Omental fat pad (tissue), 4 donors: ENCODE data around the gene BTBD17. TPM values are rescaled to one million over a fixed set of nuclear protein-coding genes. Genes with fewer than 3 reads are reported as not detected.

Experiments used
- ATAC-seq: fragments of 150-250 bp; one replicate; pipeline ENCODE4 v1.9.1; 2016; ENCODE audit warnings: mild to moderate bottlenecking, moderate library complexity; ENCODE audit not compliant: low FRiP score
- DNase-seq: peaks from one replicate; pipeline ENCODE4 v3.0.0-alpha.2; 2019; ENCODE audit warnings: low spot score
- CTCF ChIP-seq, 3 donors: fragments of 450-650 bp; IDR thresholded peaks; one replicate each; pipeline ENCODE4 v1.5.1; 2016 to 2017; ENCODE audit warnings: antibody characterized with exemption in 3 of 3, mild to moderate bottlenecking in 3 of 3, moderate library complexity in 2 of 3
- total RNA-seq, 4 donors: library from RNA; depleted of rRNA; stranded (reverse); fragments of >200 nt; gene quantifications; one replicate each; pipeline ENCODE4 v1.1.0, GENCODE V29; 2016

The BTBD17 gene
- total RNA-seq, 4 donors from 2014 or later = 0.36 TPM; not detected in 3

GRCh38 chr17:74329378-74329777, 32.3 kb downstream of the BTBD17 start:
- no peak for DNase-seq
- no peak for ATAC-seq
- TF ChIP-seq CTCF (IDR thresholded peaks at IDR 0.05) = no peak

GRCh38 chr17:74328487-74328886, 33.2 kb downstream of the BTBD17 start:
- no peak for ATAC-seq
- no peak for TF ChIP-seq CTCF (IDR thresholded peaks at IDR 0.05)

GRCh38 chr17:74326506-74326905, 35.2 kb downstream of the BTBD17 start:
- ATAC-seq (no peak), DNase-seq (no peak)
- TF ChIP-seq CTCF (IDR thresholded peaks at IDR 0.05) = no peak

More at GRCh38 chr17:74328487-74328886, 33.2 kb downstream of the BTBD17 start:
- no peak for DNase-seq

GRCh38 chr17:74325743-74326379, 35.8 kb downstream of the BTBD17 start, which contains the start of gene KIF19:
Gene KIF19 (plus strand): TSS chr17:74326226. CDS start chr17:74326350, 124 bp downstream.
- no peak for DNase-seq
- ATAC-seq = peak; percentile 30
- no peak for TF ChIP-seq CTCF (IDR thresholded peaks at IDR 0.05)

- ATAC-seq (peak; percentile 29), DNase-seq (no peak)
- TF ChIP-seq CTCF (IDR thresholded peaks at IDR 0.05) = no peak
Observed at GRCh38 chr17:74325376-74325742, 36.3 kb downstream of the BTBD17 start.

GRCh38 chr17:74324521-74324920, 37.1 kb downstream of the BTBD17 start:
- DNase-seq = no peak
- no peak for TF ChIP-seq CTCF (IDR thresholded peaks at IDR 0.05)

GRCh38 chr17:74318391-74318790, 43.3 kb downstream of the BTBD17 start:
- ATAC-seq = no peak
- no peak for DNase-seq
- no peak for TF ChIP-seq CTCF (IDR thresholded peaks at IDR 0.05)

More at GRCh38 chr17:74324521-74324920, 37.1 kb downstream of the BTBD17 start:
- ATAC-seq = no peak
